Measurements from ENCODE around the gene ADAP1. TPM values are rescaled to one million over a fixed set of nuclear protein-coding genes. Genes with fewer than 3 reads are reported as not detected.
"Not testable (repeated sequence)": the region's sequence is repeated elsewhere in the genome, so short reads cannot be mapped to it uniquely, and the experiment has no call there.

The ADAP1 gene
- polyA plus RNA-seq, 1 experiment, result 0.87 TPM

DNA sequence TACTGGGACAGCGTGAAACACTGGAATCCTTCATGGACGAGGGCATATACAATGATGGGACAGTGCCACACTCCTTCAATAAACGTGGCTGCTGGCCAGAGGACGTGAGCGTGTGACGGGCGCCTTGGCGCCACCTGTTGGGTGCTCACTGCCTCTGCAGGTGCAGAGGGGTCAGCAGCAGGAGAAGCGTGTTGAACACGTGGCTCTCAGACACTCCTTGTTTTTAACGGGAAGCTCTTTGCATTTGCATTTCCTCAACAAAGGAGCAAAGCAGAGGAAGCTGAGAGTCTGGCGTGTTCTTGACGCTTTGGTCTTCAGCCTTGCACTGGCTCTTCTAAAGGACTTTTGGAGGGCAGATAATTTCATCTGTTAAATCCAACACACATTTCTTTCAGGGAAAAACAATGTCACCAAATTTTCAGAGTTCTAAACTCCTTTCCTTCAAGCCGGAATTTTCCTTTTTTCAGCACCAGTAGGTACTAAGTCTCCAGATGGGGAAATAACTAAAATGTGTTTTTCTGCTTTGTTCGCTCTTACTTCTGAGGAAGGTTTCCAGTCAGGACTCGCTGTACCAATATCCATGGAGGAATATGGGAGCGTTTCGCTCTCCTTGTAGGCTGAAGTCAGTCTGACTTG lies 81.0 kb downstream of the ADAP1 start:
- CTCF ChIA-PET, result interaction anchor here (0.6 to 2.6 kb wide), 13 partner anchors 10 to 559 kb away, joined by 3 to 51 read pairs (median 6); no protein-coding TSS in a partner anchor
- Histone ChIP-seq H3K27ac (ENCODE audit: low read depth, low read length) (no peak overlapping the region), H3K9me3 (ENCODE audit: control insufficient read depth, insufficient read depth, low read length) (no peaks in the 10 kb centered on the region; the same call in 1 of the 2 replicates), H3K27me3 (ENCODE audit: control insufficient read depth, insufficient read depth, low read length) (no peaks in the 10 kb centered on the region), H3K4me3 (ENCODE audit: low read depth, low read length) (no peak overlapping the region)
- POLR2A ChIA-PET, result interaction anchor here (1.4 kb wide), 1 partner anchor 42 kb away, joined by 3 read pairs; the partner anchor contains the start of gene SUN1
- TF ChIP-seq, protein P1, sequence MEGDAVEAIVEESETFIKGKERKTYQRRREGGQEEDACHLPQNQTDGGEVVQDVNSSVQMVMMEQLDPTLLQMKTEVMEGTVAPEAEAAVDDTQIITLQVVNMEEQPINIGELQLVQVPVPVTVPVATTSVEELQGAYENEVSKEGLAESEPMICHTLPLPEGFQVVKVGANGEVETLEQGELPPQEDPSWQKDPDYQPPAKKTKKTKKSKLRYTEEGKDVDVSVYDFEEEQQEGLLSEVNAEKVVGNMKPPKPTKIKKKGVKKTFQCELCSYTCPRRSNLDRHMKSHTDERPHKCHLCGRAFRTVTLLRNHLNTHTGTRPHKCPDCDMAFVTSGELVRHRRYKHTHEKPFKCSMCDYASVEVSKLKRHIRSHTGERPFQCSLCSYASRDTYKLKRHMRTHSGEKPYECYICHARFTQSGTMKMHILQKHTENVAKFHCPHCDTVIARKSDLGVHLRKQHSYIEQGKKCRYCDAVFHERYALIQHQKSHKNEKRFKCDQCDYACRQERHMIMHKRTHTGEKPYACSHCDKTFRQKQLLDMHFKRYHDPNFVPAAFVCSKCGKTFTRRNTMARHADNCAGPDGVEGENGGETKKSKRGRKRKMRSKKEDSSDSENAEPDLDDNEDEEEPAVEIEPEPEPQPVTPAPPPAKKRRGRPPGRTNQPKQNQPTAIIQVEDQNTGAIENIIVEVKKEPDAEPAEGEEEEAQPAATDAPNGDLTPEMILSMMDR (IDR thresholded peaks at IDR 0.05; ENCODE audit: low read depth, low read length), result peak; percentile 92
- DNase-seq (ENCODE audit: low read depth, low spot score), result peak; percentile 38

DNA sequence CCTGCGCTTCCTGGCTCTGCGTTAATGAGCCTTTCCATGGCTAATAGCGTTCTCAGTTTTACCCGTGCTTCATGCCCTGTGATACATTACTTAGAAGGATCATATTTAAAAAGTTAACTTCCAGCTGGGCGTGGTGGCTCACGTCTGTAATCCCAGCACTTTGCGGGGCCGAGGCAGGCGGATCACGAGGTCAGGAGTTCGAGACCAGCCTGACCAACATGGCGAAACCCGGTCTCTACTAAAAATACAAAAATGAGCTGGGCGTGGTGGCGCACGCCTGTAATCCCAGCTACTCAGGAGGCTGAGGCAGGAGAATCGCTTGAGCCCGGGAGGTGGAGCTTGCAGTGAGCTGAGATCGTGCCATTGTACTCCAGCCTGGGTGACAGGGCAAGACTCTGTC lies 81.8 kb downstream of the ADAP1 start:
- ChIA-PET POLR2A (interaction anchor here (1.4 kb wide), 1 partner anchor 41 kb away, joined by 3 read pairs; the partner anchor contains the start of gene SUN1), CTCF (interaction anchor here (0.7 to 2.6 kb wide), 7 partner anchors 9 to 558 kb away, joined by 3 to 51 read pairs (median 6); no protein-coding TSS in a partner anchor)
- H3K27ac ChIP-seq (ENCODE audit: low read depth, low read length); H3K27me3 ChIP-seq (ENCODE audit: control insufficient read depth, insufficient read depth, low read length); DNase-seq (ENCODE audit: low read depth, low spot score); H3K4me3 ChIP-seq (ENCODE audit: low read depth, low read length); H3K9me3 ChIP-seq (ENCODE audit: control insufficient read depth, insufficient read depth, low read length): not testable (repeated sequence)

DNA sequence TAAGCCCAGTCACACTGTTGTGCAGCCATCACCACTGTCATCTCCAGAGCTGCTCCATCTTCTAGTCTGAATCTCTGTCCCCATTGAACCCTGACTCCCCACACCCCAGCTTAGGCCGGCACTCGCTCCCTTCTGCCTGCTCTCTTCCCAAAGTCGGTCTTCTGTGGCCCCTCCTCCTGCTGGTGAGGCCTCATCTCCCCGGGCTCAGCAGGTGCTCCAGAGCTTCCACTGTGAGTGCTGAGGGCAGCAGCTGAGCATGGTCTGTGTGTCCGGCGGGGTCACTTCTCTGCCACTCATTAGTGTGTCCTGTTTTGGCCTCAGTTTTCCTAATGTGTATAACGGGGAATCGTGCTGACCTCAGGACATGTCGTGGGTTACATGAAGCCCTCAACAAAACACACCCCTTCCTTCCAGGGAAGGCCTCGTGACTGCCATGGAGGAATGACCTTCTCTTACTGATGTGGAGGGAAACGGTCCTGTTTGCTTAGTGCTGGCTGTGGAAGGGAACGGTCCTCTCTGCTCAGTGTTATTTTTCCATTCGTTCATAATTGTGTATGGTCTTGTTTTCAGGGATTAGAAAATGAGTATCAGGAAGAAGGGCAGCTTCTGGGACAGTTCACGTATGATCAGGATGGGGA lies 82.5 kb downstream of the ADAP1 start:
- H3K9me3 ChIP-seq (ENCODE audit: control insufficient read depth, insufficient read depth, low read length), result no peaks in the 10 kb centered on the region; the same call in 1 of the 2 replicates
- ChIA-PET POLR2A (no interaction called here), CTCF (interaction anchor here (0.8 to 2.6 kb wide), 4 partner anchors 9 to 304 kb away, joined by 3 to 51 read pairs (median 8); no protein-coding TSS in a partner anchor)
- no peak for DNase-seq (ENCODE audit: low read depth, low spot score)
- TF ChIP-seq, protein P1 (IDR thresholded peaks at IDR 0.05; ENCODE audit: low read depth, low read length), result no peak
- H3K27ac ChIP-seq (ENCODE audit: low read depth, low read length), result no peak overlapping the region
- H3K4me3 ChIP-seq (ENCODE audit: low read depth, low read length), result no peak overlapping the region
- H3K27me3 ChIP-seq (ENCODE audit: control insufficient read depth, insufficient read depth, low read length), result no peaks in the 10 kb centered on the region

DNA sequence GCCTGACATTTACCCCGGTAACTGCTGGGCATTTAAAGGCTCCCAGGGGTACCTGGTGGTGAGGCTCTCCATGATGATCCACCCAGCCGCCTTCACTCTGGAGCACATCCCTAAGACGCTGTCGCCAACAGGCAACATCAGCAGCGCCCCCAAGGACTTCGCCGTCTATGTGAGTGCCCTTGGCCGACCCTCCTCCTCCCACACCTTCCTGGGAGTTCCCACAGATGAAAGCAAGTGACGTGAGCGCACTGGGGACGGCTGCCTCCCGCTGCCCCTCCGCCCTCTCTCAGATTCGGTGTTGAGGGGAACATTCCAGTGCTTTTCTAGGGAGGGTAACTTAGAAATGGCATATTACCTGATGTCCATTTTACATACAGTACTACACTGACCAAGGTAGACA lies 85.1 kb downstream of the ADAP1 start:
- H3K27ac ChIP-seq (ENCODE audit: low read depth, low read length), result no peak overlapping the region
- TF ChIP-seq, protein P1 (IDR thresholded peaks at IDR 0.05; ENCODE audit: low read depth, low read length), result no peak
- H3K27me3 ChIP-seq (ENCODE audit: control insufficient read depth, insufficient read depth, low read length), result no peaks in the 10 kb centered on the region
- no peaks in the 10 kb centered on the region; the same call in 1 of the 2 replicates for H3K9me3 ChIP-seq (ENCODE audit: control insufficient read depth, insufficient read depth, low read length)
- no peak overlapping the region for H3K4me3 ChIP-seq (ENCODE audit: low read depth, low read length)
- ChIA-PET POLR2A (no interaction called here), CTCF (no interaction called here)
- no peak for DNase-seq (ENCODE audit: low read depth, low spot score)

DNA sequence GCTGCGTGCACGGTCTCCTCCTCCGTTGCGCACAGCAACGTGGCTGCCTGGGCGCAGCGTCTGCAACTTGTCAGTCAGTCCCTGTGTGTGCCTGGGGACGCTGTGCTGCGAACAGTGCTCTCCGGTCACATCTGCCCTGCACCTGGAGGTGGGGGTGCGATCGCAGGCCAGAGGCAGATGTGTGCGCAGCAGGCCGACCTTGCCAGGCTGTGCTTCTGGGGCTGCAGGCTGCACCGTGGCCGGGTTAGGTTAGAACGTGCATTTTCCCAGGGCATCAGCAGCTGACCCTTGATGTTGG lies 86.3 kb downstream of the ADAP1 start:
- ChIA-PET CTCF (interaction anchor here (0.6 kb wide), 1 partner anchor 120 kb away, joined by 3 read pairs; no protein-coding TSS in a partner anchor), POLR2A (no interaction called here)
- Histone ChIP-seq H3K27me3 (ENCODE audit: control insufficient read depth, insufficient read depth, low read length) (no peaks in the 10 kb centered on the region), H3K9me3 (ENCODE audit: control insufficient read depth, insufficient read depth, low read length) (no peaks in the 10 kb centered on the region; the same call in 1 of the 2 replicates), H3K4me3 (ENCODE audit: low read depth, low read length) (no peak overlapping the region), H3K27ac (ENCODE audit: low read depth, low read length) (peak overlapping the region; percentile 31)
- TF ChIP-seq, protein P1 (IDR thresholded peaks at IDR 0.05; ENCODE audit: low read depth, low read length), result no peak
- no peak for DNase-seq (ENCODE audit: low read depth, low spot score)

Data from AG04450 (cell line).